NB4 (cell line): ENCODE measurements around the gene PLD4.

Source experiments
- CTCF ChIP-seq: IDR thresholded peaks from one replicate; pipeline ENCODE4 v1.5.1; 2012; ENCODE audit warnings: low read depth, low read length
- MAX ChIP-seq: IDR thresholded peaks from 2 replicates; pipeline ENCODE4 v1.6.1; 2011; ENCODE audit warnings: low read depth, low read length
- MYC ChIP-seq: IDR thresholded peaks from 2 replicates; pipeline ENCODE4 v1.6.1; 2011; ENCODE audit warnings: low read depth, low read length
- POLR2A ChIP-seq: IDR thresholded peaks from 2 replicates; pipeline ENCODE4 v1.6.1; 2011; ENCODE audit warnings: mild to moderate bottlenecking; ENCODE audit not compliant: insufficient read length; ENCODE audit errors: extremely low read depth

GRCh38 chr14:104931771-104932675 is 7.3 kb downstream of the PLD4 start:
- no peak for TF ChIP-seq CTCF
- no peak for TF ChIP-seq POLR2A
- no peak for TF ChIP-seq MAX
- TF ChIP-seq MYC, result no peak
